ENCODE measurements around the gene SOX3.

Gene SOX3

GRCh38 chrX:140503714-140504351 lies 1.0 kb downstream of the SOX3 start:
- no peaks in the 10 kb centered on the region for H3K9me3 Mint-ChIP-seq
- H3K4me3 Mint-ChIP-seq, result no peak overlapping the region
- H3K4me1 Mint-ChIP-seq (ENCODE audit: low read depth), result peaks cover 4% of the 10 kb centered on the region
- H3K36me3 Mint-ChIP-seq (ENCODE audit: low read depth), result no peaks in the 10 kb centered on the region
- H3K27me3 Mint-ChIP-seq, result peaks cover 45% of the 10 kb centered on the region
- no peak overlapping the region for H3K27ac Mint-ChIP-seq

GRCh38 chrX:140503238-140503601 lies 1.6 kb downstream of the SOX3 start:
- peak overlapping the region; percentile 23 for H3K4me3 Mint-ChIP-seq
- H3K27me3 Mint-ChIP-seq, result peaks cover 48% of the 10 kb centered on the region
- H3K4me1 Mint-ChIP-seq (ENCODE audit: low read depth), result peaks cover 4% of the 10 kb centered on the region
- H3K36me3 Mint-ChIP-seq (ENCODE audit: low read depth), result no peaks in the 10 kb centered on the region
- no peak overlapping the region for H3K27ac Mint-ChIP-seq
- H3K9me3 Mint-ChIP-seq, result no peaks in the 10 kb centered on the region

- H3K9me3 Mint-ChIP-seq, result no peaks in the 10 kb centered on the region
- no peak overlapping the region for H3K4me3 Mint-ChIP-seq
Observed at GRCh38 chrX:140502491-140503237, 2.2 kb downstream of the SOX3 start.

DNA sequence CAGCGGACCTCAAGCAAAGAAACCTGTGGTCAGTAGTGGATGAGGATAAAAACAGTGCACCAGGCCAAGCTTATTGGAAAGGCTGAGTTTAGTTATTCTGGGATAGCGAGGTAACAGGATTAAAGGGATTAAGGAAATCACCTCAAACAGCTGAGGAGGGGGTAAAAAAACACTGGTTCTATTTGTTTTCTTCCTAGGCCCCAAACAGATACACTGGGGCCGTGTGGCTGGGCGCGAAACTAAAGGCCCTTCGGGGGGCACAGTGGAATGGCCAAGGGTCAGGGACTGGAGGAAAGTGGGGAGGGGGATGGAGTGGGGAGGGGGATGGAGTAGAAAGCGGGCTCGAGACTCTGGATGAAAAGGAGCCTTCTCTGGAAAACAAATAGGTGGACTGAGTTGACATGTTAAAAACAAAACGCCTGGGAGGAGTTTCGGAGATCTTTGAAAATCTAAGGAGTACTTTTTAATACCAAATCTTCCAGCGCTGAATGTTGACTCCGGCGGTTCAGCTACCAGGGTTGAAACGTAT lies 2.9 kb downstream of the SOX3 start:
- H3K4me3 Mint-ChIP-seq, result no peak overlapping the region
- H3K27me3 Mint-ChIP-seq, result peaks cover 42% of the 10 kb centered on the region
- H3K4me1 Mint-ChIP-seq (ENCODE audit: low read depth), result peaks cover 4% of the 10 kb centered on the region
- H3K9me3 Mint-ChIP-seq, result no peaks in the 10 kb centered on the region
- no peak overlapping the region for H3K27ac Mint-ChIP-seq
- no peaks in the 10 kb centered on the region for H3K36me3 Mint-ChIP-seq (ENCODE audit: low read depth)

More at GRCh38 chrX:140502491-140503237, 2.2 kb downstream of the SOX3 start:
- H3K27me3 Mint-ChIP-seq, result peaks cover 48% of the 10 kb centered on the region
- H3K4me1 Mint-ChIP-seq (ENCODE audit: low read depth), result peaks cover 4% of the 10 kb centered on the region
- H3K27ac Mint-ChIP-seq, result no peak overlapping the region
- H3K36me3 Mint-ChIP-seq (ENCODE audit: low read depth), result no peaks in the 10 kb centered on the region

GRCh38 chrX:140501321-140501720 lies 3.5 kb downstream of the SOX3 start:
- peaks cover 37% of the 10 kb centered on the region for H3K27me3 Mint-ChIP-seq
- no peak overlapping the region for H3K27ac Mint-ChIP-seq
- H3K4me1 Mint-ChIP-seq (ENCODE audit: low read depth), result peaks cover 4% of the 10 kb centered on the region
- no peak overlapping the region for H3K4me3 Mint-ChIP-seq
- H3K36me3 Mint-ChIP-seq (ENCODE audit: low read depth), result no peaks in the 10 kb centered on the region
- H3K9me3 Mint-ChIP-seq, result no peaks in the 10 kb centered on the region

GRCh38 chrX:140500441-140500840 lies 4.4 kb downstream of the SOX3 start:
- H3K27me3 Mint-ChIP-seq, result peaks cover 37% of the 10 kb centered on the region
- H3K4me1 Mint-ChIP-seq (ENCODE audit: low read depth), result peaks cover 4% of the 10 kb centered on the region
- no peak overlapping the region for H3K27ac Mint-ChIP-seq
- no peak overlapping the region for H3K4me3 Mint-ChIP-seq
- no peaks in the 10 kb centered on the region for H3K9me3 Mint-ChIP-seq
- H3K36me3 Mint-ChIP-seq (ENCODE audit: low read depth), result no peaks in the 10 kb centered on the region

GRCh38 chrX:140495739-140496138 lies 9.1 kb downstream of the SOX3 start:
- H3K9me3 Mint-ChIP-seq, result peaks cover 5% of the 10 kb centered on the region
- no peaks in the 10 kb centered on the region for H3K36me3 Mint-ChIP-seq (ENCODE audit: low read depth)
- H3K4me3 Mint-ChIP-seq, result no peak overlapping the region
- H3K4me1 Mint-ChIP-seq (ENCODE audit: low read depth), result no peaks in the 10 kb centered on the region
- H3K27me3 Mint-ChIP-seq, result peaks cover 16% of the 10 kb centered on the region
- no peak overlapping the region for H3K27ac Mint-ChIP-seq

DNA sequence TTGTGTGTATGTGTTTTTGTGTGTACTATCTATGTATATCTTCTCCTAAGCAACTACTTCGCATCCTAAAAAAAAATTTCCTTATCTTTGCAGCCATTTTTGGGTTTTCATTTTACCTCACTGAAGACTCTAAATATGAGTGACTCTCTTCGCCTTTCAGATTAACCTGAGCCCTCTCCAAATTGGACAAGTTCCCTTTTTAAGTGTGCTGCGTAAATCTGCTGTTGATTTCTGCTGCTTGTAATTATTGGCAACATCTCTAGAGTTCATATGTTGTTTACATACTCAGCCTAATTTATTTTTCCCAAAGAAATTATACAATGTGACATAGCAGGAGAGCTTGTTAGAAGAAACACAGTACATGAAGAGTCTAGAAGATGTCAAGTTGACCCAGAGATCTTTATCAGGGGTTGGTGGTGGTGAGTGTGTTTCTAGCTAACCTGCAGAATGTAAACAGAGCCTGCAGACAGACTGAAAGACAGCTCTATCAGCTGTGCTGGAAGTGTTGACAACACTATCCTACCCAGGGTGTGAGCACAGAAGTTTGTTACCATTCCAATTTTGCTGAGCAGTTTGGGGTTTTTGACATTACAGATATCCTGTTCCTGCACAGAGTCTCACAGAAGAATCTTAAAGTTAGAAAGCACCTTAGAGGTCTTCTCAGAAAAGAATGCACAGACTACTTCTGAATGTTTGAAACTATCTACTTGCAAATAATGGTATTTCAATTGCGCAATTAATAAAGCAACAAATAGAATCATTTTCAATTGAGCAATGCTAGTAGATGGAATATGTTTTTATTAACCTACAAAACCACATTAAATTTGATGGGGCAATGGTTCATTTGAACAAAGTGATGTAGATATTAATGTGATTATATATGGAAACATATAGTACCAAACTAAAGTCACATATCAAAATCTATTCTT lies 12.5 kb downstream of the SOX3 start:
- Mint-ChIP-seq H3K9me3 (peaks cover 5% of the 10 kb centered on the region), H3K27me3 (no peaks in the 10 kb centered on the region), H3K36me3 (ENCODE audit: low read depth) (no peaks in the 10 kb centered on the region), H3K4me3 (no peak overlapping the region), H3K4me1 (ENCODE audit: low read depth) (no peaks in the 10 kb centered on the region), H3K27ac (no peak overlapping the region)

- H3K4me3 Mint-ChIP-seq, result no peak overlapping the region
- H3K27me3 Mint-ChIP-seq, result no peaks in the 10 kb centered on the region
- H3K27ac Mint-ChIP-seq, result no peak overlapping the region
- H3K9me3 Mint-ChIP-seq, result peaks cover 3% of the 10 kb centered on the region
- H3K36me3 Mint-ChIP-seq (ENCODE audit: low read depth), result no peaks in the 10 kb centered on the region
- no peaks in the 10 kb centered on the region for H3K4me1 Mint-ChIP-seq (ENCODE audit: low read depth)
Observed at GRCh38 chrX:140480765-140481164, 24.1 kb downstream of the SOX3 start.

GRCh38 chrX:140477987-140478386 lies 26.9 kb downstream of the SOX3 start:
- Mint-ChIP-seq H3K9me3 (peaks cover 9% of the 10 kb centered on the region), H3K4me3 (no peak overlapping the region), H3K4me1 (ENCODE audit: low read depth) (no peaks in the 10 kb centered on the region), H3K36me3 (ENCODE audit: low read depth) (no peaks in the 10 kb centered on the region), H3K27me3 (no peaks in the 10 kb centered on the region), H3K27ac (no peak overlapping the region)

GRCh38 chrX:140475025-140475424 lies 29.8 kb downstream of the SOX3 start:
- H3K9me3 Mint-ChIP-seq, result peaks cover 9% of the 10 kb centered on the region
- H3K4me1 Mint-ChIP-seq (ENCODE audit: low read depth), result no peaks in the 10 kb centered on the region
- H3K27ac Mint-ChIP-seq, result no peak overlapping the region
- no peak overlapping the region for H3K4me3 Mint-ChIP-seq
- no peaks in the 10 kb centered on the region for H3K36me3 Mint-ChIP-seq (ENCODE audit: low read depth)
- no peaks in the 10 kb centered on the region for H3K27me3 Mint-ChIP-seq

DNA sequence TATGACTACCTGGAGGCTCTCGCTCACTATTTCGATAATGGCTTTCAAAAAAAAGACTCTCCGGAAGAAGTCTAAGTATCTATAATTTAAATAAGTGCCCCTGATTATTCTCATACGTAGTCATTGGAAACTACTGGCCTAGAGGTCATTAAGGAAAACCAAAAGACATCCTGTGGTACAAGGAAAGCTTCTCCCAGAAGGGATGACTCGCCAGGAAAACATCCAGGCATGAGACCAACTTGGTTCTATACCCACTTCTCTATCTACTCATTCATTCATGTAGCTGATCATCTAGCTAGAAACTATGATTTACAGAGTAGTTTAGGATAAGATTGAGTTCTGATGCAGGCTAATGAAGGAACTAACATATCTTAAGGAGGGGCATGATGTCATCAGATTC lies 37.7 kb downstream of the SOX3 start:
- Mint-ChIP-seq H3K36me3 (ENCODE audit: low read depth) (no peaks in the 10 kb centered on the region), H3K4me3 (no peak overlapping the region), H3K27ac (no peak overlapping the region), H3K9me3 (peaks cover 3% of the 10 kb centered on the region), H3K27me3 (no peaks in the 10 kb centered on the region), H3K4me1 (ENCODE audit: low read depth) (no peaks in the 10 kb centered on the region)
